ENCODE data around the gene GMPPA. TPM values are rescaled to one million over a fixed set of nuclear protein-coding genes. Genes with fewer than 3 reads are reported as not detected.

Gene GMPPA
- total RNA-seq, 4 donors from 2014 or later, result 16.2 to 32.6 (median 19.9) TPM

DNA sequence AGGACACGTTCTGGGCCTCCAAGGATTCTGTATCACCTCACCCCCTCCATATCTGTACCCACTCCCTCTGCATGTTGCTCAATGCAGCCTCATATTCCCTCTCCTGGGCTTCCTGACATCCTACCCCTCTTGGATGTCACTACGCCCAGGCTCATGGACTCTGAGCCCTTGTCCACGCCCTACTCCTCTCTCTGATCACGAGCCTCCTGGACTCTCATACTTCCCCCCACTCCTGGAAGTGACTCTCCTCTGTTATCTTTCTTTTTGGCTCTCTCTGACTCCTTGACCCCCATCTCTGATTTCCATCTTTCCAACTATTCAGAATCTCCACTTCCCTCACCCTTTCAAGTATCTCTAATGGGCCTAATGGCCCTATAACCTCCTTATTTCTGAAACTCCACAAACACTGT lies 47.3 kb downstream of the GMPPA start:
- DNase-seq (ENCODE audit: extremely low spot score), result no peak
- H3K4me3 ChIP-seq, result no peak overlapping the region
- no peaks in the 10 kb centered on the region for H3K9me3 ChIP-seq
- H3K4me1 ChIP-seq, result peaks cover 26 to 47% (median 41%) of the 10 kb centered on the region in 4 donors
- WGBS, result 73% methylated on average over 4 of the region's 4 CpGs
- intact Hi-C loops (cut with DNase I), result no loop called here
- TF ChIP-seq POLR2AphosphoS5 (IDR thresholded peaks at IDR 0.05) (no peak), POLR2A (IDR thresholded peaks at IDR 0.05; ENCODE audit: low read depth) (no peak), EP300 (IDR thresholded peaks at IDR 0.05) (no peak)
- TF ChIP-seq, protein P1, sequence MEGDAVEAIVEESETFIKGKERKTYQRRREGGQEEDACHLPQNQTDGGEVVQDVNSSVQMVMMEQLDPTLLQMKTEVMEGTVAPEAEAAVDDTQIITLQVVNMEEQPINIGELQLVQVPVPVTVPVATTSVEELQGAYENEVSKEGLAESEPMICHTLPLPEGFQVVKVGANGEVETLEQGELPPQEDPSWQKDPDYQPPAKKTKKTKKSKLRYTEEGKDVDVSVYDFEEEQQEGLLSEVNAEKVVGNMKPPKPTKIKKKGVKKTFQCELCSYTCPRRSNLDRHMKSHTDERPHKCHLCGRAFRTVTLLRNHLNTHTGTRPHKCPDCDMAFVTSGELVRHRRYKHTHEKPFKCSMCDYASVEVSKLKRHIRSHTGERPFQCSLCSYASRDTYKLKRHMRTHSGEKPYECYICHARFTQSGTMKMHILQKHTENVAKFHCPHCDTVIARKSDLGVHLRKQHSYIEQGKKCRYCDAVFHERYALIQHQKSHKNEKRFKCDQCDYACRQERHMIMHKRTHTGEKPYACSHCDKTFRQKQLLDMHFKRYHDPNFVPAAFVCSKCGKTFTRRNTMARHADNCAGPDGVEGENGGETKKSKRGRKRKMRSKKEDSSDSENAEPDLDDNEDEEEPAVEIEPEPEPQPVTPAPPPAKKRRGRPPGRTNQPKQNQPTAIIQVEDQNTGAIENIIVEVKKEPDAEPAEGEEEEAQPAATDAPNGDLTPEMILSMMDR (IDR thresholded peaks at IDR 0.05), result no peak
- no peak overlapping the region for H3K27ac ChIP-seq (replicated peaks in 1 of 4)
- peaks cover 0 to 30% (median 15%) of the 10 kb centered on the region in 4 donors for H3K36me3 ChIP-seq
- H3K27me3 ChIP-seq, result no peaks in the 10 kb centered on the region

DNA sequence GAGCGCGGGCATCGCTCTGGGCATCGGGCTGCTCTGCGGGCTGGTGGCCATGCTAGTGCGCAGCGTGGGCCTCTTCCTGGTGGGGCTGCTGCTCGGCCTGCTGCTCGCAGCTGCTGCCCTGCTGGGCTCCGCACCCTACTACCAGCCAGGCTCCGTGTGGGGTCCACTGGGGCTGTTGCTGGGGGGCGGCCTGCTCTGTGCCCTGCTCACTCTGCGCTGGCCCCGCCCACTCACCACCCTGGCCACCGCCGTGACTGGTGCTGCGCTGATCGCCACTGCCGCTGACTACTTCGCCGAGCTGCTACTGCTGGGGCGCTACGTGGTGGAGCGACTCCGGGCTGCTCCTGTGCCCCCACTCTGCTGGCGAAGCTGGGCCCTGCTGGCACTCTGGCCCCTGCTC lies 48.9 kb downstream of the GMPPA start:
- 92% methylated on average over 14 of the region's 26 CpGs for WGBS
- intact Hi-C loops (cut with DNase I), result no loop called here

DNA sequence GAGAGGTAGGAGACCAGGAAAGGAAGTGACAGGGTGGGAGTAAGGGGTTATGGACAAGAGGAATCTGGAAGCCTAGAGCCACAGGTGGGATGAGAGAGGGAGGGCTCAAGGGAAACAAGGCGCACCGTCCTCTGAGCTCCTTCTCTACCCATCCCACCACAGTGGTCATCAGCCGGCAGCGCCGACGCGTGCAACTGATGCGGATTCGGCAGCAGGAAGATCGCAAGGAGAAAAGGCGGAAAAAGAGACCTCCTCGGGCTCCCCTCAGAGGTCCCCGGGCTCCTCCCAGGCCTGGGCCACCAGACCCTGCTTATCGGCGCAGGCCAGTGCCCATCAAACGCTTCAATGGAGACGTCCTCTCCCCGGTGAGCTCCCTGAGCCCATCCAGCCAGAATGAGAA lies 50.3 kb downstream of the GMPPA start:
- Histone ChIP-seq H3K27ac (replicated peaks in 1 of 4) (no peak overlapping the region), H3K27me3 (peaks cover 0 to 7% (median 0%) of the 10 kb centered on the region in 4 donors), H3K9me3 (no peaks in the 10 kb centered on the region), H3K4me1 (peaks cover 25 to 49% (median 39%) of the 10 kb centered on the region in 4 donors), H3K4me3 (no peak overlapping the region), H3K36me3 (peaks cover 0 to 24% (median 11%) of the 10 kb centered on the region in 4 donors)
- intact Hi-C loops (cut with DNase I), result no loop called here
- WGBS, result 95% methylated on average over 13 of the region's 18 CpGs
- no peak for DNase-seq (ENCODE audit: extremely low spot score)
- TF ChIP-seq, protein P1 (IDR thresholded peaks at IDR 0.05), result no peak
- no peak for TF ChIP-seq EP300 (IDR thresholded peaks at IDR 0.05)
- TF ChIP-seq POLR2AphosphoS5 (IDR thresholded peaks at IDR 0.05), result no peak
- no peak for TF ChIP-seq POLR2A (IDR thresholded peaks at IDR 0.05; ENCODE audit: low read depth)

More for the DNA sequence above, 48.9 kb downstream of the GMPPA start:
- H3K27me3 ChIP-seq, result peaks cover 0 to 4% (median 0%) of the 10 kb centered on the region in 4 donors
- H3K36me3 ChIP-seq, result peaks cover 0 to 24% (median 11%) of the 10 kb centered on the region in 4 donors
- peaks cover 24 to 47% (median 43%) of the 10 kb centered on the region in 4 donors for H3K4me1 ChIP-seq
- TF ChIP-seq EP300 (IDR thresholded peaks at IDR 0.05) (no peak), POLR2A (IDR thresholded peaks at IDR 0.05; ENCODE audit: low read depth) (no peak), POLR2AphosphoS5 (IDR thresholded peaks at IDR 0.05) (no peak)
- TF ChIP-seq, protein P1 (IDR thresholded peaks at IDR 0.05), result no peak
- H3K9me3 ChIP-seq, result no peaks in the 10 kb centered on the region
- no peak for DNase-seq (ENCODE audit: extremely low spot score)
- no peak overlapping the region for H3K27ac ChIP-seq (replicated peaks in 1 of 4)
- no peak overlapping the region for H3K4me3 ChIP-seq

DNA sequence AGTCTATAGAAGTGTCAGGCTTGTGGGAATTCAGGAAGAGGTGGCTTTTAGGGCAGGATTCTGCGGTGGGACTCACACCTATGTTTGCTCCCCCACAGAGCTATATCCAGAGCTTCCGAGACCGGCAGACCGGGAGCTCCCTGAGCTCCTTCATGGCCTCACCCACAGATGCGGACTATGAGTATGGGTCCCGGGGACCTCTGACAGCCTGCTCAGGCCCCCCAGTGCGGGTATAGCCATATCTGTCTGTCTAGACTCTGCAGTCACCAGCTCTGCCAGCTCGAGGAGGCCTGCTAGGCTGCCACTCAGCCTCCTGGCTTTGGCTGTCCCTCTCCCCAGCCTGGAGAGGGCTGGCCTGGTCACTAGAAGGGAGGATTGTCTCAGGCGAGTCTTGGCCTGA lies 50.9 kb downstream of the GMPPA start:
- Histone ChIP-seq H3K36me3 (peaks cover 0 to 27% (median 11%) of the 10 kb centered on the region in 4 donors), H3K4me3 (no peak overlapping the region), H3K4me1 (peaks cover 19 to 43% (median 33%) of the 10 kb centered on the region in 4 donors), H3K9me3 (no peaks in the 10 kb centered on the region), H3K27ac (replicated peaks in 1 of 4) (no peak overlapping the region), H3K27me3 (peaks cover 0 to 9% (median 0%) of the 10 kb centered on the region in 4 donors)
- no peak for TF ChIP-seq EP300 (IDR thresholded peaks at IDR 0.05)
- no peak for TF ChIP-seq POLR2AphosphoS5 (IDR thresholded peaks at IDR 0.05)
- no peak for TF ChIP-seq POLR2A (IDR thresholded peaks at IDR 0.05; ENCODE audit: low read depth)
- TF ChIP-seq, protein P1 (IDR thresholded peaks at IDR 0.05), result no peak
- DNase-seq (ENCODE audit: extremely low spot score), result no peak
- intact Hi-C loops (cut with DNase I), result no loop called here
- 84% methylated on average over 6 of the region's 9 CpGs for WGBS

Data from esophagus muscularis mucosa (tissue), 4 donors.